Loucy (cell line): ENCODE results near the gene APOBEC3B.
"Not testable (repeated sequence)": the region's sequence is repeated elsewhere in the genome, so short reads cannot be mapped to it uniquely, and the experiment has no call there.

Experiments
- CTCF ChIP-seq: fragments of 200-600 bp; sonication (generic); conservative IDR thresholded peaks from 2 replicates; pipeline ENCODE4 v1.5.1; 2014; ENCODE audit warnings: mild to moderate bottlenecking, antibody characterized with exemption, low read length
- EZH2phosphoT487 ChIP-seq: fragments of 200-600 bp; IDR thresholded peaks from 2 replicates; pipeline ENCODE4 v1.6.1; 2018; ENCODE audit warnings: antibody characterized with exemption, mild to moderate bottlenecking, moderate library complexity, borderline replicate concordance

GRCh38 chr22:39040155-39040537 is 58.0 kb downstream of the APOBEC3B start:
- TF ChIP-seq CTCF, EZH2phosphoT487: not testable (repeated sequence)
